NCI-H2171 (cell line): Measurements from ENCODE around the gene CARNS1.

Experiments
- DNase-seq: peaks from one replicate; lab custom pipeline; 2025; lab: John Stamatoyannopoulos, UW

CARNS1 gene

GRCh38 chr11:67415501-67416304 lies at the start of gene CARNS1:
CARNS1 (plus strand) TSS chr11:67415678; CDS start chr11:67416200, 522 bp downstream.
- no peak for DNase-seq

DNA sequence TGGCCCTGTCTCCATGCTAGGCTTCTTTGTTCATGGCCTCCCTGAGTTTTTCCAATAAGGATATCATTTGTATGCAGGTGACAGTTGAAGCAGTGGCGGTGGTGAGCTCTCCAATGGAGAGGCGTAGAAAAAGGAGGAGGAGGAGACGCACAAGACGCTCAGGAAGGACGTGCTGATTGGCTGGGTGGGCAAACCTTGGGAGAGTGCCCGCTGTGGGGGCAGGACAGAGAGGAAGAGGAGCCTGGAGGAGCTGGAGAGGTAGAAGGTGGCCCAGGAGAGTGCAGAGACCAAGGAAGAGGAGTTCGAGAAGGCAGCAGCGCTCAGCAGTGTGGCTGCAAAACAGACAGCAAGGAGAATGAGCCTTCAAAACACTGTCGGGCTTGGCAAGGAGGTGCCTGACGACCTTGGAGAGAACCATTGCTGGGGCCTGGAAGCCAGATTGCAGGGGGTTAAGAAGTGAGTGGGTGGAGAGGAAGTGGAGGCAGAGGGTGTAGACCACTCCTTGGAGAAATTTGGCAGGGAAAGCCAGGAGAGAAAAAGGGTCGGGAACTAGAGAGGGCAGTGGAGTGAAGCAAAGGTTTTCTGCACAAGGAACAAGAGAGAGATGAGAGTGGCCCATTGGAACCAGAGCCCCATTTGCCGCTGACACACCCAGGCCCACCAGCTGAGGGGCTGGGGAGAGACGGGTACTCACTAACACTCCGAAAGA lies 49.6 kb upstream of the CARNS1 start:
- no peak for DNase-seq

GRCh38 chr11:67366546-67366945 lies 48.9 kb upstream of the CARNS1 start:
- DNase-seq, result no peak

DNA sequence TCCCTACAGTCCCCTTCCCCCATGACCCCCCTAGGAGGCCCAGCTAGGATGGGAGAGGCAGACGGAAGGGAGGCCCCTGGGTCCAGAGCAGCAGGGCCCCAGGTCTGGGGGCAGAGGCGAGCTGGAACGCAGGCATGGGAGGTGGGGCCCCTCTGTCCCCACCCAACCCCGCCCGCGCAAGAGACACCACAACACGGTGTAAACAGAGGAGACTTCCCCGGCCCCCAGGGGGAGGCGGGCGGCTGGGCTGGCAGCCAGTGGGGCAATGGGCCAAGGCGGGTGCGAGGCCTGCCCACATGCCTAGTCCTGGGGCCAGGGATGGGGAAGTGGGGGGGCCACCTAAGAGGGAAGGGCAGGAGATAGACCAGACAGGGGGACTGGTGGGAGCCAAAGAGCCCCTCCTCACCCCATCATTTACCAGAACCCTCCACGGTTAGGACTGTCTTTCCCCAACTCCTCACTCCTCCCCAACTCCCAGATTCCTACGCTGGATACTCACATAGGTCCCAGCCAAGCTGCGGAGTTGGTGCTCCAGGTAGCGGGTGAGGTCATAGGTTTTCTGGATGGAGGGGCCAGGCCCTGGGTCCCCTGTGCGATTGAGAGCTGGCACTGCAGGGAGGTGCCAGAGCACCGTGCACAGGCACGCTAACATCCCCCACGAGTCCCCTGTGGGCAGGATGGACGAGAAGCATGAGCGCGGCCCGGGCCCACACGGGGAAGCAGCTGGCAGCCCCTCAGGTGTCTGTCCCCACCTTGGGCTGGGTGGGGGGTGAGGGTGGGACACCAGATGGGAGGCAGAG lies 48.3 kb upstream of the CARNS1 start:
- DNase-seq, result no peak

DNA sequence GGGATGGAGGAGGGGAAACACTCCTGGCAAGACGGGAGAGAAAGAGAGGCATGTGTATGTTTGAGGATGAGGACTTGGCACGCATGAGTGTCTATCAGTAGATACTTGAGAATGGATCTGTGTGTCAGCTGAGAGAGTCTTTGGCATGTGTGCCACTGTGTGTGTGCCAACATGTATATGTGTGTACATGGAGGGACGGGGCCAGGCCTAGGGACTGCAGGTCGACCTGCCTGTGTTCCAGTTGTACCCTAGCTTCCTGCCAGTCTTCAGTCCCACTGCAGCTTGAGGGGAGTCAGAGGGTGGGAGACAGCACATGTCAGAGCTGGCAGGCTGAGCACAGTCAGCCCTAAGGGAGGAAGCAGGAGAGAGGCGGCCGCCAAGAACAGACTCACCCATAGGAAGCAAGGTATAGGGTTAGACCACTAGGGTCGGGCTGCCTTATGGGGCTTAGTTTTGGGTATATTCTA lies 47.7 kb upstream of the CARNS1 start:
- DNase-seq, result peak; percentile 82

- no peak for DNase-seq
Observed at GRCh38 chr11:67368621-67369020, 46.9 kb upstream of the CARNS1 start.

DNA sequence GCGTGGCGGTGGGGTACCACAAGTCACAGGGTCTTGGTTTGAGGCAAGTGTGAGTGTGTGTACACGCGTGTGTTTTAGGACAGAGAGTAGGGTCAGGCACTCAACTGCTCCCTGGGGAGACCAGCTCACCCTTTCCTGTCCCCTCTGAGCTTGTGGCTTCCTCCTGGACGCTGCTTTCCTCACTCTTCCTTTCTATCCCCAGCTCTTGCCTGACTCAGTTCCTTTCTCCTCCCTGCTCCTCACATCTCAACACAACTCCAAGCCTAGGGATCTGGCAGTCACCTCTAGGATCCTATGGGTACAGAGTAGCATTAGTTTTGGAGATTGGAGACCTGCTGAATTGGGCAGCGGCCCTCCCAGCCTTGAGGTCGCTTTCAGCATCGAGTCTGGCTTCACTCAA lies 46.2 kb upstream of the CARNS1 start:
- no peak for DNase-seq

GRCh38 chr11:67369801-67370284 lies 45.6 kb upstream of the CARNS1 start:
- no peak for DNase-seq

- no peak for DNase-seq
Observed at GRCh38 chr11:67370351-67371076, 45.0 kb upstream of the CARNS1 start.

DNA sequence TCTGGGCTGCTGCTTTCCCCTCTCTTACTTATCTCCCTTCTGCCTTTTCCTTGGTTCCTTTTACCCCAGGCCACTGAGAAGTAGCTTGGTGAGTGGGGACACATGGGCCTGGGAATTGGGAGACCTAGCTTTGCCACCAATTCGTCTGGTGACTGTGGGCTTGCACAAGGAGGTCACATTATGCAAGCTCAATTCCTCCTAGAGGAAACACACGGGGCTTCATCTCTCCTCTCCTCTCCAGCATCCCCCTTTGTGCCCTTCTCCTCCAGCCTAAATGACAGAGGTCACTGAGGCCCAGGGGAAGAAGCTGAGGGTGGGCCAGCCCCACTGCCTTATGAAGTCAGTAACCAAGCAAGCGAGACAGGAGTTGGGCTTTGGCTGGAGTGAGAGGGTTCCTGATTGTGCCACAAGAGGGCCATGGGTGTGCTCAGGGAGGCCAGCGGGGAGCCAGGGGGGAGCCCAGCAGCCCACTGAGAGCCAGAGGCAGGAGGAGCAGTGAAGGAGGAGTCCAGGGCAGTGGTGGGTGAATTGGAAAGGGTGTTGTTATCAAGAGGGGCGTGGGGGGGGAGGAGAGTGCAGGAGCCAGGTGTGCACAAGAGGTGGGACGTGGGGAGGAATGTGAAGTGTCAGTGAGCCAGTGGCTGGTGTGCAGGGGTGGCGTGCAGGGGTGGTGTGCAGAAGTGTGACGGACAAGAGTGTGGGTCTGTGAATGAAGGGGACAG lies 44.1 kb upstream of the CARNS1 start:
- DNase-seq, result no peak

DNA sequence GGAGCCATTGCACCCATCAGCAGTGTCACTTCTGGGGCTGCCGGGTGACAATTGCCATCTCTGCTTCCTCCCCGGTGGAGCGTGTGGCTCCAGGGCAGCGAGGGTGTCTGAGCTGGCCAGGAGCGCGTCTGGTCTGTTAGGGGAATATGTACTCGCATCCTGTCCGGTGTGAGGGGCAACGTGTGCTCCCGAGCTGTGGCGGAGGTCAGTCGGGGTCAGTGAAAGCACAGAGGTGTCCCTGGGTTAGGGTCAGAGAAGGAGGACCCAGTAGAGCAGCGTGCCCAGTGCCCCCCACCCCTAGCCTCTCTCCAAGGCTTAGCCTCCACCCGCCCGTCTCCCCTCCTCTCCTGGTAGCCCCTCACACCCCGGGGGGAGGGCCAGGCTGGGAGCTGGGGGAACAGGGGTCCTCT lies 43.6 kb upstream of the CARNS1 start:
- DNase-seq, result no peak

DNA sequence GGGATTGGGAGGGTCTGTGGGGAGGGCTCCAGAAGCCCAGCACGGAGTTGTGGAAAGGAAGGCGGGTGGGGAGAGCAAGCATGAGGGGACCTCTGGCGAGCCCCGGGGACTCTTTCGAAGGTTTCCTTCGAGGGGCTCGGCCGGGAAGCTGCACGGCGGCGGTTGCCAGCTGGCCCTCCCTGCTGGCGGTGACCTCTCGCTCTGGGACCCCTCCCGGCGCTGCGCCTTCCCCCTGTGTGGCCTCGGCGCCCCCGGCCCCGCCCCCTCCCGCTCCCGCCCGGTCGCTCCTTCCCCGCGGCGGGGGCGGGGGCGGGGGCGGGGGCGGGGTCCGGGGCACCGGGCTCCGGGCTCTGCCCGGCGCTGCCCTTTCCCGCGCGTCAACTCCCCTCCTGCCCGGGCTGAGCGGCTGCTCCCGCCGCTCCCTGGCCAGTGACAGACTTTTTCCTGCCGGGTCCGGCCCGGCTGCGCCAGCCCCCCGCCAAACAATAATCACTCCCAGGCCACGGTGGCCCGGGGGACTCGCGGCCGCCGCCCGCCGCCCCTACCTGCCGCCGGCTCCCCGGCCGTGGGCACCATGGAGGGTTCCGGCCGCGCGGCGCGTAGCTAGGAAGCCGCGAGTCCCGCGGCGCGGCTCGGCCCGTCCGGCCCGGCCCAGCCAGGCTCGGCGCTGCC lies 43.0 kb upstream of the CARNS1 start:
- DNase-seq, result no peak

DNA sequence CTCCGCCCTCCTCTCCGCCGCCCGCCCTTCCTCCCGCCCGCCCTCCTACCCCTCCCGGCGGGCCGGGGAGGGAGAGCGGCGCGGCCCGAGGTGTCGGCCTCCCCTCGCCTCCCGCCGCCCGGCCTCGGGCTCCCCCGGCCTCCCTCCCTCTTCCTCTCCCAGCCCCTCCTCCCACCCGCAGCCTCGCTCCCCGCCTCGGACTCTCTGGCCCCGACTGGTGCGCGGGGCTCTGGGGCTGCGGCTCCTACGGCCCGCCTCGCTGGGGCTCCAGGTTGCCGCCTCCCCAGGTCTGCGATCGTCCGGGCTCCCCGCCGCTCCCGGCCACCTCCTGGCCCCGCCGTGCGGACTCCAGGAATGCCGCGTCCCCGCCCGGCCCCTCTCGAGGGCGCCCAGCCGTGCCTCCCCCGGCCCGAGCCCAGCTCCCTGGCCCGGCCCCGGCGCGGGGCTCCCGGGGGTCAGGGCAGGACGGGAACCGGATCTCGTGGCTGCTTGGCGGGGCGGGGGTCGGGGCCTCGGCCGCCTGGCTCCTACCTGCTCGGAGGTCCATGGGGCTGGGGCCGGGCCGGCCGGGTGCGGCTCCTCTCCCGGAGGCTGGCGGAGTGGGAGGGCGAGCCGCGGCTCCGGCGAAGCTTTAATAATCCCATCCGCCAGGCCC lies 42.4 kb upstream of the CARNS1 start, which contains the start of gene CLCF1:
CLCF1 (minus strand) TSS at position 606 of the 655 bp plus-strand sequence; CDS start at position 547, 59 bp downstream.
- DNase-seq, result no peak

DNA sequence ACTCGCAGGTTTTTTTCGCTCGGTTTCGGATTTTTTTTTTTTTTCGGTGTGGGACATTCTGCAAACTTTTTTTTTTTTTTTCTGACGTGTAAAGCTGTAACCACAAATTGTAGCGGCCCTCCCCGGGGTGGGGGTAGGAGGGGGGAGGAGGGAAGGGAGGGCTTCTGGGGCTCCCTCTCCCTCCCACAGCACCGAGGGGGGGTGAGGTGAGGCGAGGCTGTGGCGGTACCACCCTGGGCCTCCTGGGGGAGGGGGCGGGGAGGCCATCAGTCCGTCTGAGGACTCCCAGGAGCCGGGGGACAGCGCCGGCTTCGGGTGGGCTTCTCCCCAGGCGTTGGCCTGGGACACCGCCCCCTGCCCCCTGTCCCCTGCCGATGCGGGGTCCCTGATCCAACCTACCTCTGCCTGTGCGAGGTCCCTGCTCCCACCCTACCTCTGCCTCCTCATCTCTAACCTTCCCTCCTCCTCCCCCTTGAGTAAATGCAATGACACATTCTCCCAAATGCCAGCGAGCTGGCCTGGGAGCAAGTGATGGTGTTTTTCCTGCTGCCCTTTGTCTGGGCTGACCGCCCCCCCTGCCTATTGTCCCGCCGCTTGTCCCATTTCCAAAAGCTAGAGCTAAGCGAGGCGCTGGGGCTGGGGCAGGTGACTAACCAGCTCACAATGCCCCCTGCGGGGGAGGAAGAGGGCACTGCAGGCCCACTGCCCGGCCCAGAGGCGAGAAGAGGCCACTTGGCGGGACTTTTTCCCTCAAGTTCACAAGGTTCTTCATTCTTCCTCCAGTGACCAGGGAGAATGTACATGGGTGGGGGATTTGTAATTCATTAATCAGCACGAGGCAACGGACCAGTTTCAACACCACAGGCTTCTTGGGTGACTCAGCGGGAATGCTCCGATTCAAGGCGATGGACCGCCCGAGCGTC lies 41.6 kb upstream of the CARNS1 start:
- DNase-seq, result no peak

DNA sequence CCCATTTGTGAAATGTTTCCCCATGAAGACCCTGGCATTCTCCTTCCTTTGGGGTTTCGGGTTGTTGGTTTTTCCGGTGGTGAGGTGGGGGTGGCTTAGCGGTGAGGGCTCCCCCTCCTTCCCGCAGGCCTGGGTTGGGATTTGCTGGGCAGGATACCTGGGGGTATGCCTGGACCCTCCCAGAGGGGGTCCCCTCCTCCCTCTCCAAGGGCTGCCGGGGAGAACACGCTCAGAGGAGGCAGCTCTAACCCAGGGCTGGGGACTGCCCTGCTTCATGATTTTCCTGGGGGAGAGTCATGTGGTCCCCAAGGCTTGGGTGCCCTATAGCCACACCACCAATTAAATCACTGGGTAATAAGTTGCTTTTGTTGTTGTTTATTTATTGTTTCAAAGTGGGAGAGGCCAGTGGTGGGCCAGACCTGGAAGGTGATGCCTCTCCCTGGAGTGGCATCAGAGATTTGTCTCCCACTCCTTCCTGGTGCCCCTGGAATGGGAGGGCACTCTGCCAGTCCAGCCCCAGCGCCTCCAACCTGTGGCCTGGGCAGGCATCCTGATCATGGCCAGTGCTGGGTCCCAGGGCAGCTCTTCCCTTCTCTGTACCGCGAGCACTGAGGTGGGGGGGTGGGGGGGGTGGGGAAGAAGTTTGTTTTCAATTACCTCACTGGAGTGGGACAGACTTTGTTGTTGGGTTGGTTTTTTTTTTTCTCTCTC lies 40.8 kb upstream of the CARNS1 start:
- no peak for DNase-seq

DNA sequence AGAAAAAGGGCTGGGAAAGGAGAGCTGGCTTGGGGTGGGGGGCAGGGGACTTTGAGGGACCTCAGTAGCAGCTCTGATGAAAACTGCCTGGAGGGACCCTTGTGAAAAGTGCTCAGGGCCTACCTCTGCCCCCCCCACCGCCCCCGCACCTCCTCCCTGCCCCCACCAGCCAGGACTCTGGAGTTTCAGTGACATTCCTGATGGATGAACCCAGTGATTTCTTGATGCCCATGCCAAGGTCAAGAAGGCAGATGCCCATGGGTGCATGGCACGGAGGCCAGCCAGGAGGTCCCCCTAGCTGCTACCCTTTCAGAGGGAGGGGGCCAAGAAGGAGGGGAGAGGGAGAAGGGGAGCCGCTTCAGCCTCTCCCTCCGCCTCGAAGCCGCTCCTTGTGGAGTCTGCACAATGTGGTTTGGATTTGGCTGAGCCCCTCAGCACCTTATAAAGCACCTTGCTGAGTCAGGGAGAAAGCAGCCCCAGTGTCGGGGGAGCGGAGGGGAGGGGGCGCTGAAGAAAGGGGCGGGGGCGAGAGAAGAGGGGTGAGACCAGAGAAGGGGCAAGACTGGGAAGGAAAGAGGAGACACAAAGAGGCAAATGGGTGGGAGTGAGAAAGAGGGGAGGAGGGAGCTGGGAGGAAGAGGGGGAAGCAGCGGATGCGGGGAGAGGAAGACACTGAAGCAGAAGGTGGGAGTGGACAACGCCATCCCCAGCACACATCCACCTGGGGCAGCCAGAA lies 40.0 kb upstream of the CARNS1 start:
- DNase-seq, result no peak
